Liver (tissue), 9 donors: Measurements from ENCODE around the gene TNFRSF1B. TPM values are rescaled to one million over a fixed set of nuclear protein-coding genes. Genes with fewer than 3 reads are reported as not detected.

Experiments
- DNase-seq: peaks from one replicate; pipeline ENCODE4 v3.0.0-alpha.2; 2017; ENCODE audit warnings: low spot score
- H3K27ac ChIP-seq, 2 donors: one replicate each; pipeline ENCODE4 v1.7.0; 2013; ENCODE audit warnings: inconsistent platforms in 2 of 2, low read length in 2 of 2, control low read depth in 1 of 2, low read depth in 1 of 2, mild to moderate bottlenecking in 1 of 2
- H3K27me3 ChIP-seq, 4 donors: one replicate each; pipeline versions ENCODE4 v1.6.1 to v1.7.0; 2013; ENCODE audit warnings: low read length in 3 of 4, inconsistent platforms in 1 of 4, mild to moderate bottlenecking in 1 of 4, moderate library complexity in 1 of 4; ENCODE audit not compliant: control insufficient read depth in 4 of 4, insufficient read depth in 4 of 4
- H3K36me3 ChIP-seq, 4 donors: one replicate each; pipeline versions ENCODE4 v1.6.1 to v1.7.0; 2013; ENCODE audit warnings: low read length in 3 of 4, mild to moderate bottlenecking in 3 of 4, low read depth in 1 of 4, moderate library complexity in 1 of 4; ENCODE audit not compliant: control insufficient read depth in 4 of 4, insufficient read depth in 3 of 4
- H3K4me1 ChIP-seq, 4 donors: one replicate each; pipeline versions ENCODE4 v1.6.1 to v1.7.0; 2013; ENCODE audit warnings: low read length in 3 of 4, mild to moderate bottlenecking in 3 of 4, moderate library complexity in 1 of 4; ENCODE audit not compliant: control insufficient read depth in 4 of 4, insufficient read depth in 4 of 4
- H3K4me3 ChIP-seq, 3 donors: one replicate each; pipeline versions ENCODE4 v1.6.1 to v1.7.0; 2013; ENCODE audit warnings: low read length in 3 of 3, control low read depth in 1 of 3, low read depth in 1 of 3, mild to moderate bottlenecking in 1 of 3
- H3K9ac ChIP-seq, 2 donors: one replicate each; pipeline ENCODE4 v1.7.0; 2013; ENCODE audit warnings: low read length in 2 of 2, mild to moderate bottlenecking in 2 of 2, moderate library complexity in 2 of 2, control low read depth in 1 of 2, low read depth in 1 of 2
- H3K9me3 ChIP-seq, 4 donors: one replicate each; pipeline versions ENCODE4 v1.6.1 to v1.7.0; 2013; ENCODE audit warnings: low read length in 3 of 4; ENCODE audit not compliant: control insufficient read depth in 4 of 4
- FOXA1 ChIP-seq: IDR thresholded peaks from 2 replicates; pipeline ENCODE4 v1.6.1; 2016; ENCODE audit warnings: antibody characterized with exemption
- FOXA2 ChIP-seq: IDR thresholded peaks from 2 replicates; pipeline ENCODE4 v1.6.1; 2016; ENCODE audit warnings: antibody characterized with exemption
- HNF4A ChIP-seq, 2 donors: conservative IDR thresholded peaks; 2 replicates each; pipeline ENCODE4 v1.6.1; 2016; ENCODE audit warnings: antibody characterized with exemption in 2 of 2, mild to moderate bottlenecking in 2 of 2
- HNF4G ChIP-seq: IDR thresholded peaks from 2 replicates; pipeline ENCODE4 v1.6.1; 2016; ENCODE audit warnings: antibody characterized with exemption
- JUND ChIP-seq, 2 donors: IDR thresholded peaks; 2 replicates each; pipeline ENCODE4 v1.6.1; 2016; ENCODE audit warnings: antibody characterized with exemption in 2 of 2
- NR2F2 ChIP-seq: IDR thresholded peaks from 2 replicates; pipeline ENCODE4 v1.6.1; 2016; ENCODE audit warnings: antibody characterized with exemption
- RAD21 ChIP-seq, 2 donors: IDR thresholded peaks; 2 replicates each; pipeline ENCODE4 v1.6.1; 2016; ENCODE audit warnings: antibody characterized with exemption in 2 of 2, mild to moderate bottlenecking in 2 of 2
- RXRA ChIP-seq, 2 donors: IDR thresholded peaks; 2 replicates each; pipeline ENCODE4 v1.6.1; 2017 to 2018; ENCODE audit warnings: antibody characterized with exemption in 2 of 2, mild to moderate bottlenecking in 1 of 2
- TAF1 ChIP-seq: conservative IDR thresholded peaks from 2 replicates; pipeline ENCODE4 v1.6.1; 2016; ENCODE audit warnings: antibody characterized with exemption, mild to moderate bottlenecking
- YY1 ChIP-seq: IDR thresholded peaks from 2 replicates; pipeline ENCODE4 v1.6.1; 2016; ENCODE audit warnings: antibody characterized with exemption, mild to moderate bottlenecking
- WGBS: extraction: QIAGEN DNeasy Blood & Tissue Kit; methylation state at CpG from one replicate; pipeline ENCODE4 v1.1.7; 2013; 5-methylcytosine and 5-hydroxymethylcytosine counted together
- polyA plus RNA-seq, 2 donors: library from polyadenylated mRNA; stranded (reverse) in 1 of 2; unstranded in 1 of 2; fragments of 200-250 nt in 1 of 2; fragments of >200 nt in 1 of 2; fragmentation: Nextera tagmentation in 1 of 2; extraction: Ambion mirVana in 1 of 2; gene quantifications; one replicate each; pipeline versions ENCODE4 v1.2.1 to v1.2.3, GENCODE V29; 2013 to 2015
- total RNA-seq, 2 donors: library from RNA; depleted of rRNA; stranded (reverse); fragments of >200 nt; gene quantifications; one replicate each; pipeline ENCODE4 v1.2.3, GENCODE V29; 2014
- TF ChIP-seq, protein P1 (sequence below): IDR thresholded peaks from 2 replicates; pipeline ENCODE4 v1.6.1; 2016; ENCODE audit warnings: antibody characterized with exemption
- TF ChIP-seq, protein P2 (sequence below): IDR thresholded peaks from 2 replicates; pipeline ENCODE4 v1.6.1; 2016; ENCODE audit warnings: antibody characterized with exemption
- TF ChIP-seq, protein P3 (sequence below): fragments of 150-350 bp; IDR thresholded peaks from 2 replicates; pipeline ENCODE4 v1.5.1; 2017; ENCODE audit warnings: improper control_type of control experiment, low read depth, low read length; ENCODE audit not compliant: missing input control
- donor health status: healthy.
- donor health status: healthy.
- donor health status: healthy.
- donor health status: healthy.
- donor health status: healthy.

The TNFRSF1B gene
- total and polyA plus RNA-seq, 4 donors = 7.2 to 19.6 (median 16.5) TPM

DNA sequence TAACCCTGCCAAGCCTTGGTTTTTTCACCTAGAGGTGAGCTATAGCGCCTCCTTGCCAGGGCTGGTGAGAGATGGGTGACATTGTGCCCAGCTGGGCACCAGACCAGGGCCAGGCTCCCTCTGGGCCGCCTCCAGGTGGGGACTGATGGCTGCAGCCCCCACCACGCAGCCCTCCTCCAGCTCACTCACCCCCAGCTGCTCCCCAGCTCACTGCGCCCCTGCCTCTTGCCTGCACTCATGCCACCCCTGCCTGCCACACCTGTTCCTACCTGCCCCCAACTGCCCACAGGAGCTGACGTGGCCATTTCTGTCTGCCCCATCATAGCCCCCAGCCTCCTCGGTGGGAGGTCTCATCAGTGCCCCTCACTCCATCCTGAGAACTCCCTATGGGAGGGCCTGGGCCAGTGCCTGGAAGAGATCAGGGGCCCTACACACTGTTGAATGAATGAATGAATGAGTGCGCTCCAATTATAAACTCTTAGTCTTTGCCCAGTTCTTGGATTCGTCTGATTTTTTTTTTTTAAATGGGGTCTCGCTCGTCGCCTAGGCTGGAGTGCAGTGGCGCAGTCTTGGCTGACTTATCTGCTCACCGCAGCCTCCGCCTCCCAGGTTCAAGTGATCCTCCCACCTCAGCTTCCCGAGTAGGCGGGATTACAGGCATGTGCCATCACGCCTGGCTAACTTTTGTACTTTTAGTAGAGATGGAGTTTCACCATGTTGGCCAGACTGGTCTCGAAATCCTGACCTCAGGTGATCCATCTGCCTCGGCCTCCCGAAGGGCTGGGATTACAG lies 36.6 kb downstream of the TNFRSF1B start:
- Histone ChIP-seq H3K4me3 (no peak overlapping the region), H3K36me3 (peaks cover 8 to 31% (median 16%) of the 10 kb centered on the region in 4 donors), H3K9ac (no peak overlapping the region), H3K27ac (no peak overlapping the region), H3K27me3 (no peaks in the 10 kb centered on the region), H3K9me3 (no peaks in the 10 kb centered on the region), H3K4me1 (no peaks in the 10 kb centered on the region)
- WGBS = 92% methylated on average over 20 of the region's 20 CpGs
- TF ChIP-seq FOXA2 (no peak), TAF1 (no peak), HNF4G (no peak), FOXA1 (no peak), YY1 (no peak), JUND (IDR thresholded peaks at IDR 0.05) (no peak), RXRA (IDR thresholded peaks at IDR 0.05) (no peak), RAD21 (IDR thresholded peaks at IDR 0.05) (no peak), NR2F2 (no peak)
- TF ChIP-seq, protein P1, sequence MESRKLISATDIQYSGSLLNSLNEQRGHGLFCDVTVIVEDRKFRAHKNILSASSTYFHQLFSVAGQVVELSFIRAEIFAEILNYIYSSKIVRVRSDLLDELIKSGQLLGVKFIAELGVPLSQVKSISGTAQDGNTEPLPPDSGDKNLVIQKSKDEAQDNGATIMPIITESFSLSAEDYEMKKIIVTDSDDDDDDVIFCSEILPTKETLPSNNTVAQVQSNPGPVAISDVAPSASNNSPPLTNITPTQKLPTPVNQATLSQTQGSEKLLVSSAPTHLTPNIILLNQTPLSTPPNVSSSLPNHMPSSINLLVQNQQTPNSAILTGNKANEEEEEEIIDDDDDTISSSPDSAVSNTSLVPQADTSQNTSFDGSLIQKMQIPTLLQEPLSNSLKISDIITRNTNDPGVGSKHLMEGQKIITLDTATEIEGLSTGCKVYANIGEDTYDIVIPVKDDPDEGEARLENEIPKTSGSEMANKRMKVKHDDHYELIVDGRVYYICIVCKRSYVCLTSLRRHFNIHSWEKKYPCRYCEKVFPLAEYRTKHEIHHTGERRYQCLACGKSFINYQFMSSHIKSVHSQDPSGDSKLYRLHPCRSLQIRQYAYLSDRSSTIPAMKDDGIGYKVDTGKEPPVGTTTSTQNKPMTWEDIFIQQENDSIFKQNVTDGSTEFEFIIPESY = no peak
- TF ChIP-seq, protein P2, sequence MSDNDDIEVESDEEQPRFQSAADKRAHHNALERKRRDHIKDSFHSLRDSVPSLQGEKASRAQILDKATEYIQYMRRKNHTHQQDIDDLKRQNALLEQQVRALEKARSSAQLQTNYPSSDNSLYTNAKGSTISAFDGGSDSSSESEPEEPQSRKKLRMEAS = no peak
- TF ChIP-seq, protein P3, sequence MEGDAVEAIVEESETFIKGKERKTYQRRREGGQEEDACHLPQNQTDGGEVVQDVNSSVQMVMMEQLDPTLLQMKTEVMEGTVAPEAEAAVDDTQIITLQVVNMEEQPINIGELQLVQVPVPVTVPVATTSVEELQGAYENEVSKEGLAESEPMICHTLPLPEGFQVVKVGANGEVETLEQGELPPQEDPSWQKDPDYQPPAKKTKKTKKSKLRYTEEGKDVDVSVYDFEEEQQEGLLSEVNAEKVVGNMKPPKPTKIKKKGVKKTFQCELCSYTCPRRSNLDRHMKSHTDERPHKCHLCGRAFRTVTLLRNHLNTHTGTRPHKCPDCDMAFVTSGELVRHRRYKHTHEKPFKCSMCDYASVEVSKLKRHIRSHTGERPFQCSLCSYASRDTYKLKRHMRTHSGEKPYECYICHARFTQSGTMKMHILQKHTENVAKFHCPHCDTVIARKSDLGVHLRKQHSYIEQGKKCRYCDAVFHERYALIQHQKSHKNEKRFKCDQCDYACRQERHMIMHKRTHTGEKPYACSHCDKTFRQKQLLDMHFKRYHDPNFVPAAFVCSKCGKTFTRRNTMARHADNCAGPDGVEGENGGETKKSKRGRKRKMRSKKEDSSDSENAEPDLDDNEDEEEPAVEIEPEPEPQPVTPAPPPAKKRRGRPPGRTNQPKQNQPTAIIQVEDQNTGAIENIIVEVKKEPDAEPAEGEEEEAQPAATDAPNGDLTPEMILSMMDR = no peak
- no peak for DNase-seq

DNA sequence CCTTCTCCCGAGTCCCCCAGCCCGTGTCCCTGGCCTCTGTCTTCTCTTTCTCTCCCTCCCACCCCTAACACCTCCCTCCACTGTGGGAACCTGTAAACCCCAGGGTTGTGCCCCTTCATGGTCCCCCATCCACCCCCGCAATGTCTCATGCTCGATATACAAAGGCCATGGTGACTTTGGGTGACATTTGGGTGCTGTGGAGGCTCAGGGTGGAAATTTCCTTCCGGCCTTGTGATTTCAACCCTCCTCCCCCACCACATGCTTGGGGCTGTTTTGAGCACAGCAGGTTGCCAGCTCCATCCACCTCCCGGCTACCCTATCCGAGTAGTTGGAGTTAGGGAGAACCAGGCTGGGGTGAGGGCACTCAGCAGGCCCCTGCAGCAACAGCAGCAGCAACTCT lies 37.3 kb downstream of the TNFRSF1B start:
- 92% methylated on average over 7 of the region's 7 CpGs for WGBS
- H3K9me3 ChIP-seq = no peaks in the 10 kb centered on the region
- H3K36me3 ChIP-seq = peaks cover 8 to 31% (median 16%) of the 10 kb centered on the region in 4 donors

More for the DNA sequence above, 37.3 kb downstream of the TNFRSF1B start:
- no peaks in the 10 kb centered on the region for H3K27me3 ChIP-seq
- H3K4me1 ChIP-seq = peaks cover 0 to 4% (median 0%) of the 10 kb centered on the region in 4 donors
- TF ChIP-seq YY1 (no peak), HNF4A (conservative IDR thresholded peaks at IDR 0.05) (no peak)
- TF ChIP-seq, protein P3 = no peak
- no peak overlapping the region for H3K4me3 ChIP-seq
- no peak for DNase-seq
- H3K9ac ChIP-seq = no peak overlapping the region
- H3K27ac ChIP-seq = no peak overlapping the region
